Endometrium (tissue), 2 donors: ENCODE measurements around the gene PALMD.

Source experiments
- FAIRE-seq: peaks from 2 replicates; lab custom pipeline; 2012; peaks lifted over from hg19 to GRCh38; lab: Jason Lieb, UNC
- donor health status: control.
- donor health status: control.

PALMD gene

DNA sequence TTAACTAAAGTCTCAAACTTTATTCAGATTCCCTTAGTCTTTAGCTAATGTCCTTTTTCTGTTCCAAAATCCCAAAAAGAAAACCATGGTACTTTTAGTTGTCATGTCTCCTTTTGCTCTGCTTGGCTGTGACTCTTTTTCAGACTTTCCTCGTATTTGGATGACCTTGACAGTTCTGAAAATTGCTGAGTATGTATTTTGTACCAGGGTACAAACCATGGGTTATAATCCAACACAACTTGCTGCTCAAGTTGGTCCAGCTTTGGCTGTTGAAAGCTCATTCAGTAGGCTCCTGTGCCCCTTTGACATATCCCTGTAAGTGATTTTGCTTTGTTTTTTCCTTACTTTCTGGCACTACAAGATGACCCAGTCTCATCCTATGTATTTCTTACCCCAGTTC lies 51.7 kb downstream of the PALMD start:
- no peak for FAIRE-seq

DNA sequence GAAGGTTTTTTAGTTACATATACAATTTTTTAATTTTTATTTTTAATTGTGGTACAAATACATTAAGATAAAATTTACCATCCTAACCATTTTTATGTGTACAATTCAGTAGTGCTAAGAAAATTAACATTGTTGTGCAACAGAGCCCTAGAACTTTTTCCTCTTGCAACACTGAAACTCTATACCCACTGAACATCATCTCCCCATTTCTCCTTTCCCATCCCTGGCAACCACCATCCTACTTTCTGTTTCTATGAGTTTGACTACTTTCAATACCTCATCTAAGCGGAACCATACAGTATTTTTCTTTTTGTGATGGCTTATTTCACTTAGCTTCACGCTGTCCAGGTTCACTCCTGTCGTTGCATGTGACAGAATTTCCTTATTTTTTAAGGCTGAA lies 54.1 kb downstream of the PALMD start:
- FAIRE-seq: no peak

- no peak for FAIRE-seq
Observed at GRCh38 chr1:99702221-99702620, 56.3 kb downstream of the PALMD start.

GRCh38 chr1:99704356-99704816 lies 58.5 kb downstream of the PALMD start:
- FAIRE-seq: no peak

- no peak for FAIRE-seq
Observed at GRCh38 chr1:99705385-99705784, 59.5 kb downstream of the PALMD start.

- FAIRE-seq: peak; percentile 89
Observed at GRCh38 chr1:99707535-99708142, 61.7 kb downstream of the PALMD start.

GRCh38 chr1:99710994-99711393 lies 65.1 kb downstream of the PALMD start:
- no peak for FAIRE-seq

GRCh38 chr1:99713006-99713405 lies 67.1 kb downstream of the PALMD start:
- no peak for FAIRE-seq

DNA sequence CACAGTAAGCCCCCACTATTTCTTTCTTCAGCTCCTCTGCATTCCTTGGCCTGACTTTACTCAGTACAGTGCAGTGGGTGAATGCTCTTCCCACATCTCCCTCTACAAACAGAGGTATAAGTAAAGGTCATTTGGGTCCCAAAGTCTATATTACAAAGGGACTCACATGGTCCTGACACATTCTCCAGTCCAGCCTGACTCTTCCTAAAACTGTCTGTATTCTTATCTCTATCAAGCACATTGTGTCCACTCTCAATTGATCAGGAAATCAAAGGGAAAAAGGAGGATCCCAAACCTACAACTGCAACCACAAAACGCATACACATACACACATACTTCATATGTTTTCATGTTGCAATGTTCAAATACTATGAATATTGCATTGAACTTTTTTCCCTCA lies 71.1 kb downstream of the PALMD start:
- no peak for FAIRE-seq

DNA sequence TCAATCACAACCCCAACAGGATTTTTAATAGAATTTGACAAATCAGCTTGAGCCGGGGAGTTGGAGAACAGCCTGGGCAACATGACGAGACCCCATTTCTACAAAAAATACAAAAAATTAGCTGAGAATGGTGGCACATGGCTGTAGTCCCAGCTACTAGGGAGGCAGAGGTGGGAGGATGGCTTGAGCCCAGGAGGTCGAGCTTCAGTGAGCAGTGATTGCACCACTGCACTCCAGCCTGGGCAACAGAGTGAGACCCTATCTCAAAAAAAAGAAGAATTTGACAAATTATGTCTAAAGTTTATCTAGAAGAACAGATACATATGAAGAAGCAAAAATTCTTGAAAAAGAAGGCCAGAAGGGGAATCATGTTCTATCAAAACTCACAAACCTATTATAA lies 77.3 kb downstream of the PALMD start:
- no peak for FAIRE-seq

DNA sequence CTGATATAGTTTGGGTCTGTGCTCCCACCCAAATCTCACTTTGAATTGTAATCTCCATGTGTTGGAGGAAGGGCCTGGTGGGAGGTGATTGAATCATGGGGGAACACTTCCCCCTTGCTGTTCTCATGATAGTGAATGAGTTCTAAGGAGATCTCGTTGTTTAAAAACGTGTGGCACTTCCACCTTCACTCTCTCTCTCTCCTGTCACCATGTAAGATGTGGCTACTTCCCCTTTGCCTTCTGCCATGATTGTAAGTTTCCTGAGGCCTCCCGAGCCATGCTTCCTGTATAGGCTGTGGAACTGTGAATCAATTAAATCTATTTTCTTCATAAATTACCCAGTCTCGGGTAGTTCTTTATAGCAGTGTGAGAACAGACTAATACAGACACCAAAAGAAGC lies 80.1 kb downstream of the PALMD start:
- FAIRE-seq: no peak

DNA sequence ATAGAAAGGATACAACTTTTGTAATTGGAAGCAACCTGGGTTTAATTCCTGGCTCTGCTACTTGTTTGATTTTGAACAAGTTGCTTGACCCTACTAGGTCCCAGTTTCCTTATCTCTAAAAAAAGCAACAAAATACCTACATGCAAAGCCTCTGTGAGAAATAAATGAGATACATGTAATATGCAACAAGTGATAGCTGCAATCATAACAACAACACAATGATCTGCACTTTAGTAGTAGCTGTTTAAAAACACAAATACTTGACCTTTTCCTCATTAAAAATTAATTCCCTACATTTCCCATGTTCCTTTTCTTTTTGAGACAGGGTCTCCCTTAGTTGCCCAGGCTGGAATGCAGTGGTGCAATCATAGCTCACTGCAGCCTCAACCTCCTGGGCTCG lies 80.5 kb downstream of the PALMD start:
- no peak for FAIRE-seq

DNA sequence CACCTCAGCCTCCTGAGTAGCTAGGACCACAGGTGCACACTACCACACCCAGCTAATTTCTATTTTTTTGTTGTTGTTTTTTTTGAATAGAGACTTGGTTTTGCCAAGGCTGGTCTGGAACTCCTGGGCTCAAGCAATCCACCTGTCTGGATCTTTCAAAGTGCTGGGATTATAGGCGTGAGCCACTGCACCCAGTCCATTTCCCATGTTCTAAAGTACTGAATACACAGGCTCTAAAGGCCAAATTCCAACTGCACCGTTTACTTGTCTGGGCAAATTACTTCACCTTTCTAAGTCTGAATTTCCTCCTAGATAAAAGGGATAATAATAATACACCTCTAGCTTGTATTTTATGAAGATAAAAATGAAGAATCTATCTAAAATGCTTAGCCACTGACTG lies 80.9 kb downstream of the PALMD start:
- FAIRE-seq: no peak

- FAIRE-seq: no peak
Observed at GRCh38 chr1:99727575-99728185, 81.8 kb downstream of the PALMD start.

- FAIRE-seq: no peak
Observed at GRCh38 chr1:99728494-99729235, 82.8 kb downstream of the PALMD start.

DNA sequence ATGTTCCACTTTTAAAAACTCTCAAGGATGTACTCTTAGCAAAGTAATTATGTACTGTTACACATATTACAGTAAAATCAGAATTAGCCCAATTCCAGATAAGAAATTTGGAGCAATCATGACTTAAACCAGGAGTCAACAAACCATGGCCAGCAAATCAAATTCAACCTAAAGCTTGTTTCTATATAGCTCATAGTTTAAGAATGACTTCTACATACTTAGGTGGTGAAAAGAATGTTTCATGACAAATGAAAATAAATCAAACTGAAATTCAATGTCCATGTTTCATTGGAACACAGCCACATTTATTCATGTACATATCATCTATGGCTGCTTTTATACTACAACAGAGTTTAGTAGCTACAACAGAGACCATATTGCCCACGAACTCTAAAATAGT lies 85.5 kb downstream of the PALMD start:
- FAIRE-seq: no peak

- FAIRE-seq: no peak
Observed at GRCh38 chr1:99735852-99736251, 89.9 kb downstream of the PALMD start.

- FAIRE-seq: peak; percentile 88
Observed at GRCh38 chr1:99737016-99737415, 91.1 kb downstream of the PALMD start.

GRCh38 chr1:99738858-99739465 lies 93.0 kb downstream of the PALMD start:
- FAIRE-seq: peak; percentile 35

DNA sequence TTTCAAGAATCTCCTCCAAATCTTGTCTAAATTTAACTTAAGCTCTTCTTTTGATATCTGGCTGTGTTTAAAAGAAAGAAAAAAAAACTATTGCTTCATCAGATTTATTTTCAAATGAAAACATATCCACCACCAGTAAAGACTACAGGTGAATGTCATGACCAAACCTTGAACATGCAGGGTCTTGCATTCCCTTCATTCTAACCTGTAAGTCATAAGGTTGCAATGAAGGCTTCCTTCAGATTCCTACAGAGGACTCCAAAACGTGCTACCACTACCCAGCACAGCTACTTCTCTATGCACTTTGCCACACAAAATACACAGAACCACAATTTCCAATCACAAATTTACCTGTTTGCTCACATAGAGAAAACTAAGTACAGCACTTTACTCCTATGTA lies 94.2 kb downstream of the PALMD start:
- FAIRE-seq: no peak
